GM12873 (cell line): ENCODE results near the gene WWC2.

Source experiments
- CTCF ChIP-seq: IDR thresholded peaks from 2 replicates; pipeline ENCODE4 v1.5.1; 2012; ENCODE audit warnings: low read depth, mild to moderate bottlenecking, moderate library complexity, low read length, control low read depth; ENCODE audit not compliant: insufficient read depth; ENCODE audit errors: missing control alignments

Gene WWC2

GRCh38 chr4:183314336-183314735 lies 215.3 kb downstream of the WWC2 start:
- no peak for TF ChIP-seq CTCF

GRCh38 chr4:183314806-183315205 lies 215.7 kb downstream of the WWC2 start:
- no peak for TF ChIP-seq CTCF

- TF ChIP-seq CTCF: no peak
Observed at GRCh38 chr4:183318656-183319055, 219.6 kb downstream of the WWC2 start.

GRCh38 chr4:183320211-183321059 lies 221.4 kb downstream of the WWC2 start, which contains the start of gene CLDN22:
TSS of gene CLDN22 (minus strand) at chr4:183320276. CDS start at chr4:183320218, 58 bp downstream.
- TF ChIP-seq CTCF: no peak

- no peak for TF ChIP-seq CTCF
Observed at GRCh38 chr4:183321079-183321478, 222.0 kb downstream of the WWC2 start.

GRCh38 chr4:183321516-183321915 lies 222.5 kb downstream of the WWC2 start:
- TF ChIP-seq CTCF: no peak

- TF ChIP-seq CTCF: no peak
Observed at GRCh38 chr4:183322326-183322725, 223.3 kb downstream of the WWC2 start, which contains the start of gene CLDN24. TSS of gene CLDN24 (minus strand) at chr4:183322426. CDS start at chr4:183322426, 0 bp downstream.
